ENCODE data around the gene LRGUK.

DNA sequence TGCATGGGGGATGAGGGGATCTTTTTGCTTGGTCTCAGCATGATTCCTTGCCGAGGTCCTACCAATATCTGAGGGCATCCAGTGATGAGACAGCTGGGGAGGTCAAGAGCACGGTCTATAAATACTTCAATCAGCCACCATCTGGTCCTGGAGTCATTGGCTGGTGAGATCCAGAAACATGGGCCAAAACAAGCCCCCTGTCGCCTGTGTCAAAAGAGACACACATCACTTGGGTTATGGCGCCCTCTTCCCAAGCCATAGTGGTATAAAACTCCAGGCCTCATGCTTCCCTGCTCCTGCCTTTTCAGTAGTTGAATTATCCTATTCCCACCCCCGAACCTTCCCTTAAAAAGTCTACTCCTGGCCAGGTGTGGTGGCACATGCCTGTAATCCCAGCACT lies 128.7 kb downstream of the LRGUK start:
- no peak for TF ChIP-seq EZH2 (IDR thresholded peaks at IDR 0.05; ENCODE audit: borderline replicate concordance, insufficient read depth, low read depth, low read length, poor library complexity, severe bottlenecking)
- TF ChIP-seq, protein P1, sequence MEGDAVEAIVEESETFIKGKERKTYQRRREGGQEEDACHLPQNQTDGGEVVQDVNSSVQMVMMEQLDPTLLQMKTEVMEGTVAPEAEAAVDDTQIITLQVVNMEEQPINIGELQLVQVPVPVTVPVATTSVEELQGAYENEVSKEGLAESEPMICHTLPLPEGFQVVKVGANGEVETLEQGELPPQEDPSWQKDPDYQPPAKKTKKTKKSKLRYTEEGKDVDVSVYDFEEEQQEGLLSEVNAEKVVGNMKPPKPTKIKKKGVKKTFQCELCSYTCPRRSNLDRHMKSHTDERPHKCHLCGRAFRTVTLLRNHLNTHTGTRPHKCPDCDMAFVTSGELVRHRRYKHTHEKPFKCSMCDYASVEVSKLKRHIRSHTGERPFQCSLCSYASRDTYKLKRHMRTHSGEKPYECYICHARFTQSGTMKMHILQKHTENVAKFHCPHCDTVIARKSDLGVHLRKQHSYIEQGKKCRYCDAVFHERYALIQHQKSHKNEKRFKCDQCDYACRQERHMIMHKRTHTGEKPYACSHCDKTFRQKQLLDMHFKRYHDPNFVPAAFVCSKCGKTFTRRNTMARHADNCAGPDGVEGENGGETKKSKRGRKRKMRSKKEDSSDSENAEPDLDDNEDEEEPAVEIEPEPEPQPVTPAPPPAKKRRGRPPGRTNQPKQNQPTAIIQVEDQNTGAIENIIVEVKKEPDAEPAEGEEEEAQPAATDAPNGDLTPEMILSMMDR (IDR thresholded peaks at IDR 0.05), result no peak
